WERI-Rb-1 (cell line): Measurements from ENCODE around the gene IFT81.

Experiments used
- DNase-seq: peaks from one replicate; pipeline ENCODE4 v3.0.0-alpha.2; 2020
- H3K27ac ChIP-seq: fragments of 250-450 bp; sonication (Bioruptor Pico); 2 replicates; pipeline ENCODE4 v1.5.1; 2020; ENCODE audit warnings: mild to moderate bottlenecking, moderate library complexity
- H3K27me3 ChIP-seq: fragments of 250-450 bp; sonication (Bioruptor Pico); 2 replicates; pipeline ENCODE4 v1.5.1; 2021; ENCODE audit warnings: mild to moderate bottlenecking, low read depth, moderate library complexity; ENCODE audit not compliant: insufficient read depth, severe bottlenecking
- H3K36me3 ChIP-seq: fragments of 250-450 bp; sonication (Bioruptor Pico); 2 replicates; pipeline ENCODE4 v1.5.1; 2020; ENCODE audit warnings: mild to moderate bottlenecking, moderate library complexity
- H3K4me3 ChIP-seq: 2 replicates; pipeline ENCODE4 v1.5.1; 2011; ENCODE audit warnings: low read depth, mild to moderate bottlenecking, control low read depth, low read length
- H3K9me3 ChIP-seq: fragments of 250-450 bp; sonication (Bioruptor Pico); 2 replicates; pipeline ENCODE4 v1.5.1; 2021; ENCODE audit warnings: mild to moderate bottlenecking, moderate library complexity; ENCODE audit not compliant: severe bottlenecking
- CTCF ChIP-seq: IDR thresholded peaks from 2 replicates; pipeline ENCODE4 v1.5.1; 2011; ENCODE audit warnings: low read depth, mild to moderate bottlenecking, control low read depth, inconsistent platforms, low read length

The IFT81 gene

GRCh38 chr12:110234331-110234751 lies 110.2 kb downstream of the IFT81 start:
- H3K36me3 ChIP-seq: no peaks in the 10 kb centered on the region
- H3K9me3 ChIP-seq: no peaks in the 10 kb centered on the region
- no peaks in the 10 kb centered on the region for H3K27me3 ChIP-seq
- H3K27ac ChIP-seq: no peak overlapping the region
- no peak for DNase-seq
- no peak for TF ChIP-seq CTCF
- H3K4me3 ChIP-seq: no peak overlapping the region

GRCh38 chr12:110234755-110235154 lies 110.6 kb downstream of the IFT81 start:
- no peaks in the 10 kb centered on the region for H3K36me3 ChIP-seq
- DNase-seq: no peak
- H3K27me3 ChIP-seq: no peaks in the 10 kb centered on the region
- TF ChIP-seq CTCF: no peak
- no peaks in the 10 kb centered on the region for H3K9me3 ChIP-seq
- H3K4me3 ChIP-seq: no peak overlapping the region
- no peak overlapping the region for H3K27ac ChIP-seq

- Histone ChIP-seq H3K27me3 (no peaks in the 10 kb centered on the region), H3K36me3 (no peaks in the 10 kb centered on the region), H3K4me3 (no peak overlapping the region), H3K9me3 (no peaks in the 10 kb centered on the region), H3K27ac (no peak overlapping the region)
- no peak for DNase-seq
- TF ChIP-seq CTCF: no peak
Observed at GRCh38 chr12:110235383-110235782, 111.2 kb downstream of the IFT81 start.

- Histone ChIP-seq H3K27me3 (no peaks in the 10 kb centered on the region), H3K4me3 (no peak overlapping the region), H3K9me3 (peaks cover 4% of the 10 kb centered on the region), H3K27ac (no peak overlapping the region), H3K36me3 (no peaks in the 10 kb centered on the region)
- no peak for DNase-seq
- TF ChIP-seq CTCF: no peak
Observed at GRCh38 chr12:110243227-110243626, 119.1 kb downstream of the IFT81 start.

DNA sequence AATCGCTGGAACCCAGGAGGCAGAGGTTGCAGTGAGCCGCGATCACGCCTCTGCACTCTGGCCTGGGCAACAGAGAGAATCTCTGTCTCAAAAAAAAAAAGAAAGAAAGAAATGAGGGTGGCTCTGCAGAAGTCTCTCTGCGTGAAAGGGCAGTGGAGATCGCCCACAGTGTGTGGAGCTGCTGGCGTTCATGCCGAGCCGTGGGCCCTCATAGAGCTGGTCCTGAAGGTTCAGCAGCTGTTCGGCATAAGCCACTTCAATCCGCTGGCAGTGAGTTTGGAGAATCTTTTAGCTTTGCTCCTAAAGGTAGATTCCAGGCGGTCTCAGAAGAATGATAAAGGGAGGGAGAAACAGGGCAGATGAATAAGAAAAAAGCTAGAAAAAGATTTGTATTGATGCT lies 120.2 kb downstream of the IFT81 start:
- Histone ChIP-seq H3K9me3 (peaks cover 4% of the 10 kb centered on the region), H3K27ac (no peak overlapping the region), H3K36me3 (no peaks in the 10 kb centered on the region), H3K4me3 (no peak overlapping the region), H3K27me3 (no peaks in the 10 kb centered on the region)
- no peak for TF ChIP-seq CTCF
- DNase-seq: no peak

DNA sequence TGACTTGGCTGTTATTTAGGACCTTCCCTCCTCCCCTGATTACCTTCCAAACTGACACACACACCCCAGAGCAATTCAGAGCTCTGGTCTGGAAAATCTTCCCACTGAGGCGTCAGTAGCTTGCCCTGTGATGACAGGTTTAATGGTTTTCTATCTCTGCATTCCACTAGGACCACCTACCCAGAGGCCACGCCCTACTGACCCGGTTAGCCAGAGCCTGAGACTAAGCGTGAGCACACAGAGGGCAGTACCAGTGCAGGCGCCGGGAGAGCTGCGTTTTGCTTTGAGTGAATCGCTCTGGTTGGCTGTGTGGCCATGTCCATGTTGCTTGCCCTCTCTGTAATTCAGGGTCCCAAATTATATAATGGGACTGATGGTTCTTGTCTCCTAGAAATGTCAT lies 120.7 kb downstream of the IFT81 start:
- Histone ChIP-seq H3K27ac (no peak overlapping the region), H3K36me3 (no peaks in the 10 kb centered on the region), H3K27me3 (no peaks in the 10 kb centered on the region), H3K4me3 (no peak overlapping the region), H3K9me3 (peaks cover 4% of the 10 kb centered on the region)
- no peak for DNase-seq
- no peak for TF ChIP-seq CTCF
